Body of pancreas (tissue), 4 donors: ENCODE data around the gene GPRIN2.
"Not testable (repeated sequence)": the region's sequence is repeated elsewhere in the genome, so short reads cannot be mapped to it uniquely, and the experiment has no call there.

ENCODE experiments used
- POLR2A ChIP-seq, 3 donors: fragments of 450-650 bp; IDR thresholded peaks; one replicate each; pipeline ENCODE4 v1.6.1; 2016; ENCODE audit warnings: antibody characterized with exemption in 3 of 3, mild to moderate bottlenecking in 2 of 3
- TF ChIP-seq, protein P1 (sequence below), 7 experiments: fragments of 450-650 bp in 4 of 7; fragments of 200-600 bp in 3 of 7; sonication (generic) in 3 of 7; IDR thresholded peaks; one replicate each; pipeline ENCODE4 v1.5.1; 2016 to 2019; ENCODE audit warnings: antibody characterized with exemption in 7 of 7

DNA sequence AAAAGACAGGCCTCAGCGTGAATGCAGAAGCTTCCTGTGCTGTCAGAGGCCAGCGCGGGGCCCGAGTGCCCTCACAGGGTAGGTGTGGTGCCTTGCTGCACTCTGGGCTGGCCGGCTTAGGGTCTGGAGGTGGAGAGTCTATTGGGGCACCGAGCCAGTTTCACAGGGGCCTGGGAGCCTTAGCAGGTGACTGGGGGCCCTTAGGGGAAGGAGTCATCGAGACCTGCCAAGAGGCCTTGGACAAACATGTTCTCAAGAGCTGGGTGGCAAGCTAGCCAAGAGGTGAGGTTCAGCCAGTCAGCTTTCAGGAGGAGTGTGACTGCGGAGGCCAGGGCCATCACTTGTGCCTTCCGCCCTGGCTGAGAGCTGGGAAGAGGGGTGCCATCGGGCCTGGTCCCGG, 26.1 kb upstream of the GPRIN2 start:
- not testable (repeated sequence) for TF ChIP-seq POLR2A (IDR thresholded peaks at IDR 0.05)
- TF ChIP-seq, protein P1, sequence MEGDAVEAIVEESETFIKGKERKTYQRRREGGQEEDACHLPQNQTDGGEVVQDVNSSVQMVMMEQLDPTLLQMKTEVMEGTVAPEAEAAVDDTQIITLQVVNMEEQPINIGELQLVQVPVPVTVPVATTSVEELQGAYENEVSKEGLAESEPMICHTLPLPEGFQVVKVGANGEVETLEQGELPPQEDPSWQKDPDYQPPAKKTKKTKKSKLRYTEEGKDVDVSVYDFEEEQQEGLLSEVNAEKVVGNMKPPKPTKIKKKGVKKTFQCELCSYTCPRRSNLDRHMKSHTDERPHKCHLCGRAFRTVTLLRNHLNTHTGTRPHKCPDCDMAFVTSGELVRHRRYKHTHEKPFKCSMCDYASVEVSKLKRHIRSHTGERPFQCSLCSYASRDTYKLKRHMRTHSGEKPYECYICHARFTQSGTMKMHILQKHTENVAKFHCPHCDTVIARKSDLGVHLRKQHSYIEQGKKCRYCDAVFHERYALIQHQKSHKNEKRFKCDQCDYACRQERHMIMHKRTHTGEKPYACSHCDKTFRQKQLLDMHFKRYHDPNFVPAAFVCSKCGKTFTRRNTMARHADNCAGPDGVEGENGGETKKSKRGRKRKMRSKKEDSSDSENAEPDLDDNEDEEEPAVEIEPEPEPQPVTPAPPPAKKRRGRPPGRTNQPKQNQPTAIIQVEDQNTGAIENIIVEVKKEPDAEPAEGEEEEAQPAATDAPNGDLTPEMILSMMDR (IDR thresholded peaks at IDR 0.05): not testable (repeated sequence)
